Lung (tissue), 12 donors: ENCODE data around the gene INO80B. TPM values are rescaled to one million over a fixed set of nuclear protein-coding genes. Genes with fewer than 3 reads are reported as not detected.

Source experiments
- ATAC-seq: fragments of 200-7000 bp; cut with Tn5 transposase; one replicate; pipeline ENCODE4 v1.9.1; 2020; ENCODE audit warnings: moderate number of reproducible peaks; ENCODE audit not compliant: insufficient read depth, low FRiP score
- DNase-seq, 3 donors: peaks; one replicate each; pipeline ENCODE4 v3.0.0-alpha.2; 2013 to 2017
- H3K27ac ChIP-seq, 2 donors: one replicate each; pipeline ENCODE4 v1.5.1; 2013; ENCODE audit warnings: mild to moderate bottlenecking in 2 of 2, moderate library complexity in 2 of 2, control low read depth in 1 of 2, inconsistent platforms in 1 of 2, low read depth in 1 of 2, low read length in 1 of 2
- H3K27me3 ChIP-seq, 3 donors: one replicate each; pipeline ENCODE4 v1.5.1; 2013; ENCODE audit warnings: low read length in 2 of 3; ENCODE audit not compliant: control insufficient read depth in 3 of 3, insufficient read depth in 3 of 3
- H3K36me3 ChIP-seq, 4 donors: one replicate each; pipeline ENCODE4 v1.5.1; 2013; ENCODE audit warnings: low read length in 4 of 4, mild to moderate bottlenecking in 1 of 4, moderate library complexity in 1 of 4; ENCODE audit not compliant: control insufficient read depth in 4 of 4, insufficient read depth in 4 of 4
- H3K4me1 ChIP-seq, 5 donors: one replicate each; pipeline ENCODE4 v1.5.1; 2013; ENCODE audit warnings: low read length in 5 of 5, mild to moderate bottlenecking in 2 of 5, moderate library complexity in 1 of 5; ENCODE audit not compliant: control insufficient read depth in 5 of 5, insufficient read depth in 5 of 5
- H3K4me3 ChIP-seq: one replicate; pipeline ENCODE4 v1.5.1; 2013; ENCODE audit warnings: mild to moderate bottlenecking, control low read depth, moderate library complexity
- H3K9ac ChIP-seq, 2 donors: one replicate each; pipeline ENCODE4 v1.5.1; 2013; ENCODE audit warnings: low read length in 2 of 2, control low read depth in 1 of 2; ENCODE audit not compliant: insufficient read depth in 1 of 2
- H3K9me3 ChIP-seq, 4 donors: one replicate each; pipeline ENCODE4 v1.5.1; 2013; ENCODE audit warnings: low read length in 3 of 4, mild to moderate bottlenecking in 1 of 4, moderate library complexity in 1 of 4; ENCODE audit not compliant: control insufficient read depth in 4 of 4, insufficient read depth in 3 of 4
- WGBS, 2 donors: extraction: QIAGEN DNeasy Blood & Tissue Kit; methylation state at CpG; one replicate each; pipeline ENCODE4 v1.1.7; 2013; 5-methylcytosine and 5-hydroxymethylcytosine counted together
- polyA plus RNA-seq, 2 donors: library from polyadenylated mRNA; stranded (reverse); fragments of 200-250 nt; gene quantifications; one replicate each; pipeline ENCODE4 v1.2.1, GENCODE V29; 2013
- total RNA-seq, 2 donors: library from RNA; depleted of rRNA in 1 of 2; stranded (reverse); fragments of >200 nt in 1 of 2; gene quantifications; one replicate each; pipeline ENCODE4 v1.2.1, GENCODE V29; 2014 to 2021
- TF ChIP-seq, protein P1 (sequence below): IDR thresholded peaks from 2 replicates; pipeline ENCODE4 v1.5.1; 2012; ENCODE audit warnings: mild to moderate bottlenecking; ENCODE audit errors: control extremely low read depth, extremely low read depth
- donor health status: control.
- donor health status: control.
- donor health status: Bipolar disorder and iron deficiency.
- donor health status: healthy.
- donor health status: DM: yes; HTN: yes; CAD: no.

The INO80B gene
- total and polyA plus RNA-seq, 4 donors = 22.7 to 72.3 (median 36.9) TPM

DNA sequence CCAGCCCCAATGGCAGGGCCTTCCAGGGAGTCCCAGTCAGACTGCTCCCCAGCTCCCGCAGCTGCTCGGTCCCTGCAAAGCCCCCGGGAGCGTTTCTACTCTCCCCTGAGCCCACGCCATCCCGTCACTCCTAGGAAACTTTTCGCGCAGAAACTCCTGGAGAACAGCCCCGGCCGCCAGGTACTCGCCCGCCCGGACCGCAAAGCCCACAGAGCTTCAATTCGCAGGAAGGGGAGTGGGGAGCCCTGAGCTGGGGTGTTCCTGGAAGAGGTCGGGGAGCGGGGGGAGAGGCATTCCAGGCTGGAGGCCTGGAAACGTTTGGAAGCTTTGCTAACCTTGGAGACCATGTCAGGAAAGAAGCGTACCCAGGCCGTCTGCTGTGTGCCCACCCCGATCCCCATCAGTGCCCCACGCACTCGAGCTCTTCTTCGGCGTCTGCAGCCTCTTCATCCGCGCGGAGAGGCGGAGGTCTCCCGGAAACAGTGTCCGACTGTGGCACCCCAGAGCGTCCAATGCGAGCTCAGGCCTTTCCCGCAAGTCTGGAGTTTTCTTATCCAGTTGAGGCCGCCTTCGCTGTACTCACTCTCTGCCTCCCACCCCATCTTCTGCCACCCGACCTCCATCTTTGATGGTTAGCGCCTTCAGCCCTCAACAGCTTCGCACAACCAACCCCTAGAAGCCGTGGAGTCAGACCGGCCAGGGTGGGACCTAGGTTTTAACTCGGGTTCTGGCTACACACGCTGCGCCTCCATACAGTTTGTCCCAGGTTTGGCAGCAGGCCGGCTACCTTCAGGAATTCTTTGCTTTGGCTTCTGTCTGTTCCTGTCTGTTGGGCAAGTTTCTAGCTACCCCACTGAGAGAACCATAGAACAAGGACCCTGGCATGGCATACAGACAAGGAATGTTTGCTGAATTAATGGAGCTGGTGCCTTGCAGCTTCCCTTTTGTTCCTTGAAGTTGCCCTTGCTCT lies 48.9 kb downstream of the INO80B start:
- peak overlapping the region; percentile 73 to 75 for H3K27ac ChIP-seq
- H3K9me3 ChIP-seq = peaks cover 0 to 2% (median 0%) of the 10 kb centered on the region in 4 donors
- H3K4me3 ChIP-seq = peak overlapping the region; percentile 56
- no peak for ATAC-seq
- peaks cover 6 to 40% (median 14%) of the 10 kb centered on the region in 5 donors for H3K4me1 ChIP-seq
- TF ChIP-seq, protein P1, sequence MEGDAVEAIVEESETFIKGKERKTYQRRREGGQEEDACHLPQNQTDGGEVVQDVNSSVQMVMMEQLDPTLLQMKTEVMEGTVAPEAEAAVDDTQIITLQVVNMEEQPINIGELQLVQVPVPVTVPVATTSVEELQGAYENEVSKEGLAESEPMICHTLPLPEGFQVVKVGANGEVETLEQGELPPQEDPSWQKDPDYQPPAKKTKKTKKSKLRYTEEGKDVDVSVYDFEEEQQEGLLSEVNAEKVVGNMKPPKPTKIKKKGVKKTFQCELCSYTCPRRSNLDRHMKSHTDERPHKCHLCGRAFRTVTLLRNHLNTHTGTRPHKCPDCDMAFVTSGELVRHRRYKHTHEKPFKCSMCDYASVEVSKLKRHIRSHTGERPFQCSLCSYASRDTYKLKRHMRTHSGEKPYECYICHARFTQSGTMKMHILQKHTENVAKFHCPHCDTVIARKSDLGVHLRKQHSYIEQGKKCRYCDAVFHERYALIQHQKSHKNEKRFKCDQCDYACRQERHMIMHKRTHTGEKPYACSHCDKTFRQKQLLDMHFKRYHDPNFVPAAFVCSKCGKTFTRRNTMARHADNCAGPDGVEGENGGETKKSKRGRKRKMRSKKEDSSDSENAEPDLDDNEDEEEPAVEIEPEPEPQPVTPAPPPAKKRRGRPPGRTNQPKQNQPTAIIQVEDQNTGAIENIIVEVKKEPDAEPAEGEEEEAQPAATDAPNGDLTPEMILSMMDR = no peak
- WGBS, 2 donors = 57 to 66% methylated on average over 44 to 45 of the region's 45 CpGs
- DNase-seq = peak in 1 of 3 donors; percentile 11
- H3K36me3 ChIP-seq = peaks cover 0 to 14% (median 8%) of the 10 kb centered on the region in 4 donors
- peaks cover 0 to 66% (median 63%) of the 10 kb centered on the region in 3 donors for H3K27me3 ChIP-seq
- H3K9ac ChIP-seq = no peak overlapping the region

DNA sequence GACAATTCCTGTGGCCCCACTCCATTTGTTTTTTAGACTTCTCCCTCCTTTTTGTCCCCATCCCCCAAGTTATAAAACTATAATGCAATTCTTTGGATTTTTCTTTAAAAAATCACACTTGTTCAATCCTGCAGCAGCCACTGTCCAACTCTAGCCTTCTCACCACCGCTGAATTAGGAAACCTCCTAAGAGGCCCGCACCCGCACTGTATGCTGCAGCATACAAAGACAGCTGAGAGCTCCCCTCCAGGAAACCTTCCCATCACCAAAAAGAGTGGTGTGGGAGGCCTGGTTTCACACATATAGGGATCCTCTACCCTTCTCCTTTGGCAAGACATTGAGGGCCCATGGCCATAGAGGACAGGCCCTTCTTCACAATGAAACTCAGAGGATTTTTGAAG lies 49.7 kb downstream of the INO80B start:
- H3K27me3 ChIP-seq = peaks cover 0 to 63% (median 63%) of the 10 kb centered on the region in 3 donors
- TF ChIP-seq, protein P1 = no peak
- no peak overlapping the region for H3K4me3 ChIP-seq
- peaks cover 0 to 2% (median 0%) of the 10 kb centered on the region in 4 donors for H3K9me3 ChIP-seq
- peaks cover 6 to 32% (median 14%) of the 10 kb centered on the region in 5 donors for H3K4me1 ChIP-seq
- no peak for DNase-seq
- H3K36me3 ChIP-seq = peaks cover 0 to 14% (median 8%) of the 10 kb centered on the region in 4 donors
- H3K27ac ChIP-seq = no peak overlapping the region
- ATAC-seq = no peak
- 96 to 97% methylated on average over 3 of the region's 3 CpGs for WGBS, 2 donors
- no peak overlapping the region for H3K9ac ChIP-seq

DNA sequence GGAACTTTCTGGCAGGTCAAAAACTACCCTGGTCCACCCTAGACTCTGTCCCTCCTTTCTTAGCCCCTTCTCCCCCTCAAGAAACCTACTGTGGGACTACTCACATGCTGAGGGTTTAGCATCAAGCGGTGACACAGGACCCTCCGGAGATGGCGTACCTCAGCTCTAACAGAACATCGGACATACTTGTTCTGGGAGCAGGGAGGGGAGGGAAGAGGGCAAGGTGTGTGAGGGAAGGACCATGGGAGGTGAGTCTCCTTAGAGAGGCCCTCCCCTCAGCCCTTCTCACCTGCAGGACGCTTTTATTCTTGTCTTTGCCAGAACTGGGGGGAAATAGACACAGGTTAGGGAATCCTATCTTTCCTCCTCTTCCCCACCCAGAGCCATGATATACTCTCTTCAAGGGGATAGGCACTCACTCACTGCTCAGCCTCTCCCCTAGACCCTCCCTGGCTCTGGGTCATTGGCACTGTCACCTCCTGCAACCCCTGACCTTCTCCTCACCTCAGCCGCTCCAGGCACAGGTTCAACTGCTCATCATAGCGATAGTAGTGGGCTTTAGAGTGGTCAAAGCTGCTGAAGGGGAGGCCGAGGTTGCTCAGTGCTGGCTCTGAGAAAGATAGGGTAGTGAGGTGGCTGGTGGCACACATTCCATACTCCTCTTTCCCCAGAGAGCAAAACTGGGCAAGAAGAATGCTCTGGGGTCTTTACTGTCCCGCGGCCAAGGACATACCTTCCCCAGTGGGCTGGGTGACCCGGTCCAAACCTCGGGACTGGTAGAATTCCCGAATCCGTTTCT lies 50.8 kb downstream of the INO80B start:
- no peak for DNase-seq
- Histone ChIP-seq H3K27ac (peak overlapping the region in 1 of 2 donors; percentile 26), H3K9ac (no peak overlapping the region), H3K9me3 (peaks cover 0 to 2% (median 0%) of the 10 kb centered on the region in 4 donors), H3K4me1 (peaks cover 6 to 31% (median 14%) of the 10 kb centered on the region in 5 donors), H3K36me3 (peaks cover 0 to 14% (median 8%) of the 10 kb centered on the region in 4 donors), H3K27me3 (peaks cover 0 to 63% (median 63%) of the 10 kb centered on the region in 3 donors), H3K4me3 (no peak overlapping the region)
- TF ChIP-seq, protein P1 = no peak
- WGBS, 2 donors = 96 to 97% methylated on average over 14 of the region's 14 CpGs
- ATAC-seq = no peak
